PC-9 (cell line): ENCODE data around the gene JOSD1.

Source experiments
- EZH2 ChIP-seq: fragments of 200-600 bp; sonication (generic); IDR thresholded peaks from 2 replicates; pipeline ENCODE4 v1.8.0; 2017; ENCODE audit warnings: antibody characterized with exemption, low read depth
- TF ChIP-seq, protein P1 (sequence below): fragments of 200-600 bp; sonication (generic); conservative IDR thresholded peaks from 2 replicates; pipeline ENCODE4 v1.6.1; 2017; ENCODE audit warnings: mixed run types, antibody characterized with exemption, mild to moderate bottlenecking, moderate library complexity

DNA sequence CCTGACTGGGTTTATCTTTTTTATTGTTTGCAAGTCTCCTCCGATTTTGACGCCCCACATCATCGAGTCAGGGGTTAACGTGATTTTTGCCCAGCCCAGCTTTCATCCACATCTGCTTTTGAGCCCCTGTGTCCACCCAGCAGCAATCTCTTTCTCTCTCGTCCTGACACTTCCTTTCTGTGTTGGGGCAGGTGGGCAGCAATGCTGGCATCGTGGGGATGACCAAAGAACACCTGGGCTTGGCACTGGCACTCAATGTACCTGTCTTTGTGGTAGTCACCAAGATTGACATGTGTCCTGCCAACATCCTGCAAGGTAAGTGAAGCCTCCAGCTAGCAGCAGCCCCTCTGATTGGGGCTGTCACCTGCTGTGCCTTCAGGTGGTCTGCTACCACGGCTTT lies 20.8 kb upstream of the JOSD1 start:
- TF ChIP-seq, protein P1, sequence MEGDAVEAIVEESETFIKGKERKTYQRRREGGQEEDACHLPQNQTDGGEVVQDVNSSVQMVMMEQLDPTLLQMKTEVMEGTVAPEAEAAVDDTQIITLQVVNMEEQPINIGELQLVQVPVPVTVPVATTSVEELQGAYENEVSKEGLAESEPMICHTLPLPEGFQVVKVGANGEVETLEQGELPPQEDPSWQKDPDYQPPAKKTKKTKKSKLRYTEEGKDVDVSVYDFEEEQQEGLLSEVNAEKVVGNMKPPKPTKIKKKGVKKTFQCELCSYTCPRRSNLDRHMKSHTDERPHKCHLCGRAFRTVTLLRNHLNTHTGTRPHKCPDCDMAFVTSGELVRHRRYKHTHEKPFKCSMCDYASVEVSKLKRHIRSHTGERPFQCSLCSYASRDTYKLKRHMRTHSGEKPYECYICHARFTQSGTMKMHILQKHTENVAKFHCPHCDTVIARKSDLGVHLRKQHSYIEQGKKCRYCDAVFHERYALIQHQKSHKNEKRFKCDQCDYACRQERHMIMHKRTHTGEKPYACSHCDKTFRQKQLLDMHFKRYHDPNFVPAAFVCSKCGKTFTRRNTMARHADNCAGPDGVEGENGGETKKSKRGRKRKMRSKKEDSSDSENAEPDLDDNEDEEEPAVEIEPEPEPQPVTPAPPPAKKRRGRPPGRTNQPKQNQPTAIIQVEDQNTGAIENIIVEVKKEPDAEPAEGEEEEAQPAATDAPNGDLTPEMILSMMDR, result no peak
- TF ChIP-seq EZH2, result no peak
